Endothelial cell of umbilical vein (primary cell): ENCODE data around the gene ADGRD1. TPM values are rescaled to one million over a fixed set of nuclear protein-coding genes. Genes with fewer than 3 reads are reported as not detected.
"Not testable (repeated sequence)": the region's sequence is repeated elsewhere in the genome, so short reads cannot be mapped to it uniquely, and the experiment has no call there.

Experiments
- BruUV-seq: library from RNA; stranded (reverse); fragments of 400-500 nt; replicated peaks from 2 replicates; lab custom pipeline; 2021; lab: Mats Ljungman, UMichigan
- CTCF ChIA-PET: fragments of 300-600, 350-600 bp; sonication (Branson Sonifier 250); formaldehyde crosslinking; loops from one replicate; lab custom pipeline; 2021; ENCODE audit warnings: antibody characterized with exemption, inconsistent platforms; lab: Charles Lee
- POLR2A ChIA-PET: fragments of 300-600, 350-600 bp; sonication (Branson Sonifier 250); formaldehyde crosslinking; loops from one replicate; lab custom pipeline; 2021; ENCODE audit warnings: antibody characterized with exemption, inconsistent platforms; lab: Charles Lee
- DNase-seq: peaks from one replicate; pipeline ENCODE4 v3.0.0-alpha.2; 2011; ENCODE audit warnings: low read depth, low spot score
- FAIRE-seq: peaks from 2 replicates; lab custom pipeline; 2011; peaks lifted over from hg19 to GRCh38; lab: Jason Lieb, UNC
- H2AFZ ChIP-seq: 2 replicates; pipeline ENCODE4 v1.6.0; 2012; ENCODE audit warnings: low read depth, low read length, control low read depth, inconsistent platforms
- H3K27ac ChIP-seq: 2 replicates; pipeline ENCODE4 v1.5.1; 2011; ENCODE audit warnings: low read depth, mild to moderate bottlenecking, control low read depth, low read length, moderate library complexity; ENCODE audit not compliant: insufficient read depth
- H3K27me3 ChIP-seq, 2 experiments: 2 replicates each; pipeline versions ENCODE4 v1.6.0 to v1.6.1; 2011; ENCODE audit warnings: low read length in 2 of 2, mixed read lengths in 1 of 2; ENCODE audit not compliant: control insufficient read depth in 2 of 2, insufficient read depth in 2 of 2
- H3K36me3 ChIP-seq, 2 experiments: 2 replicates in 1 of 2; 3 replicates in 1 of 2; pipeline ENCODE4 v1.5.1; 2011; ENCODE audit warnings: low read length in 2 of 2, mild to moderate bottlenecking in 1 of 2, moderate library complexity in 1 of 2; ENCODE audit not compliant: control insufficient read depth in 2 of 2, insufficient read depth in 2 of 2; ENCODE audit errors: extremely low read depth in 1 of 2
- H3K4me1 ChIP-seq: 3 replicates; pipeline ENCODE4 v1.5.1; 2011; ENCODE audit warnings: mild to moderate bottlenecking, low read length; ENCODE audit not compliant: control insufficient read depth, insufficient read depth; ENCODE audit errors: extremely low read depth
- H3K4me2 ChIP-seq: 2 replicates; pipeline ENCODE4 v1.6.1; 2011; ENCODE audit warnings: low read length, control low read depth, mixed read lengths; ENCODE audit not compliant: insufficient read depth
- H3K4me3 ChIP-seq, 3 experiments: fragments of 200-600 bp in 1 of 3; sonication (generic), shearing (Covaris generic) in 1 of 3; replicated peaks in 1 of 3; 2 replicates each; pipeline ENCODE4 v1.5.1; 2011 to 2016; ENCODE audit warnings: control low read depth in 3 of 3, low read length in 3 of 3, mild to moderate bottlenecking in 2 of 3, inconsistent platforms in 1 of 3, low read depth in 1 of 3, moderate library complexity in 1 of 3; ENCODE audit not compliant: insufficient read depth in 1 of 3
- H3K79me2 ChIP-seq: 2 replicates; pipeline ENCODE4 v1.6.0; 2012; ENCODE audit warnings: low read length, inconsistent platforms; ENCODE audit not compliant: control insufficient read depth, insufficient read depth
- H3K9ac ChIP-seq: replicated peaks from 2 replicates; pipeline ENCODE3; 2011; ENCODE audit warnings: low read length, control low read depth; ENCODE audit not compliant: insufficient read depth; ENCODE audit errors: extremely low read depth
- H3K9me1 ChIP-seq: replicated peaks from 3 replicates; pipeline ENCODE4 v1.6.0; 2011; ENCODE audit warnings: mild to moderate bottlenecking, low read length; ENCODE audit not compliant: control insufficient read depth, insufficient read depth; ENCODE audit errors: extremely low read depth
- H3K9me3 ChIP-seq: replicated peaks from 2 replicates; pipeline ENCODE4 v1.5.1; 2012; ENCODE audit warnings: low read length, inconsistent platforms; ENCODE audit not compliant: control insufficient read depth, insufficient read depth
- H4K20me1 ChIP-seq: replicated peaks from 2 replicates; pipeline ENCODE3; 2011; ENCODE audit warnings: mild to moderate bottlenecking, low read length; ENCODE audit not compliant: control insufficient read depth, insufficient read depth; ENCODE audit errors: extremely low read depth
- EZH2 ChIP-seq: IDR thresholded peaks from 2 replicates; pipeline ENCODE4 v1.6.1; 2012; ENCODE audit warnings: borderline replicate concordance, low read depth, mild to moderate bottlenecking, moderate library complexity, low read length, inconsistent platforms; ENCODE audit not compliant: severe bottlenecking
- dilution Hi-C: fragments of 300-500 bp; cut with MboI; formaldehyde crosslinking; loops from one replicate; pipeline ENCODE4 v1.15.0; 2019; ENCODE audit warnings: low sequenced_read_pairs; ENCODE audit not compliant: extremely low pct_ligation_motif_present
- intact Hi-C: fragments of 100-400 bp; cut with micrococcal nuclease; formaldehyde crosslinking; loops from one replicate; pipeline ENCODE4 v1.10.0; 2022
- polyA plus RNA-seq, 4 experiments: library from polyadenylated mRNA; depleted of rRNA in 3 of 4; stranded (reverse) in 3 of 4; unstranded in 1 of 4; fragments of >200 nt; gene quantifications; 2 replicates each; pipeline versions ENCODE4 v1.2.1 to v1.2.3, GENCODE V29; 2011 to 2012; ENCODE audit warnings: missing spikeins in 1 of 4
- total RNA-seq: library from RNA; stranded (reverse); gene quantifications from 2 replicates; pipeline ENCODE4 v1.2.3, GENCODE V29; 2021

ADGRD1 gene
- total and polyA plus RNA-seq, 2 donors (not counting 3 experiments of a cell fraction or from before 2014, with no cell fraction given) = 0.07 TPM; not detected in 1

GRCh38 chr12:130994821-130995375, 41.2 kb downstream of the ADGRD1 start:
- Histone ChIP-seq H3K4me1 (no peaks in the 10 kb centered on the region), H3K79me2 (no peaks in the 10 kb centered on the region), H3K9me3 (no peaks in the 10 kb centered on the region), H2AFZ (no peak overlapping the region), H4K20me1 (no peaks in the 10 kb centered on the region), H3K9me1 (no peaks in the 10 kb centered on the region), H3K27me3 (no peaks in the 10 kb centered on the region), H3K9ac (no peak overlapping the region), H3K4me2 (no peak overlapping the region), H3K36me3 (no peaks in the 10 kb centered on the region), H3K27ac (no peak overlapping the region), H3K4me3 (no peak overlapping the region)
- intact Hi-C loops = no loop called here
- FAIRE-seq = no peak
- POLR2A ChIA-PET = no interaction called here
- no peak for TF ChIP-seq EZH2
- dilution Hi-C loops = no loop called here
- no TSS peak for BruUV-seq
- CTCF ChIA-PET = no interaction called here
- no peak for DNase-seq

GRCh38 chr12:130995386-130995969, 41.8 kb downstream of the ADGRD1 start:
- H3K36me3 ChIP-seq, dilution Hi-C loops, H3K27ac ChIP-seq, H3K4me1 ChIP-seq, H3K9me3 ChIP-seq, CTCF ChIA-PET, H3K4me2 ChIP-seq, intact Hi-C loops, H3K4me3 ChIP-seq, H3K9me1 ChIP-seq, H3K27me3 ChIP-seq, BruUV-seq, H3K79me2 ChIP-seq, H4K20me1 ChIP-seq, H2AFZ ChIP-seq, H3K9ac ChIP-seq, DNase-seq, FAIRE-seq, POLR2A ChIA-PET: not testable (repeated sequence)
